ENCODE results near the gene ZBTB43. TPM values are rescaled to one million over a fixed set of nuclear protein-coding genes. Genes with fewer than 3 reads are reported as not detected.

Gene ZBTB43
- polyA plus RNA-seq, 1 donor from 2014 or later = 12.3 TPM

GRCh38 chr9:126788634-126789349 is 16.0 kb upstream of the ZBTB43 start:
- Histone ChIP-seq H3K9ac (ENCODE audit: low read length) (no peak overlapping the region), H3K27me3 (ENCODE audit: insufficient read depth, low read depth, low read length) (no peaks in the 10 kb centered on the region), H3K4me3 (ENCODE audit: low read length) (no peak overlapping the region), H3K27ac (ENCODE audit: low read length) (no peak overlapping the region), H3F3A (ENCODE audit: insufficient read depth, low read length, poor library complexity, severe bottlenecking) (no peaks in the 10 kb centered on the region), H3K4me2 (ENCODE audit: low read length) (no peak overlapping the region), H3K9me3 (ENCODE audit: low read length) (no peaks in the 10 kb centered on the region), H2AFZ (ENCODE audit: low read depth, low read length) (no peak overlapping the region), H4K20me1 (ENCODE audit: insufficient read depth) (no peaks in the 10 kb centered on the region), H3K9me2 (ENCODE audit: insufficient read depth, low read length) (no peaks in the 10 kb centered on the region), H3K79me2 (replicated peaks; ENCODE audit: insufficient read depth, low read length) (no peaks in the 10 kb centered on the region), H3K36me3 (ENCODE audit: insufficient read depth, low read length) (no peaks in the 10 kb centered on the region)
- TF ChIP-seq TAF1 (IDR thresholded peaks at IDR 0.05; ENCODE audit: low read depth) (no peak), MXI1 (conservative IDR thresholded peaks at IDR 0.05; ENCODE audit: poor library complexity, severe bottlenecking) (no peak), EZH2 (IDR thresholded peaks at IDR 0.05; ENCODE audit: borderline replicate concordance, insufficient read depth, low read length, poor library complexity, severe bottlenecking) (no peak), EP300 (conservative IDR thresholded peaks at IDR 0.05; ENCODE audit: poor library complexity, severe bottlenecking) (no peak), SMC3 (conservative IDR thresholded peaks at IDR 0.05; ENCODE audit: poor library complexity) (no peak), RAD21 (conservative IDR thresholded peaks at IDR 0.05) (no peak), CTCF (IDR thresholded peaks at IDR 0.05; ENCODE audit: poor library complexity, severe bottlenecking) (no peak)

GRCh38 chr9:126790561-126790960 is 14.3 kb upstream of the ZBTB43 start:
- Histone ChIP-seq H2AFZ (ENCODE audit: low read depth, low read length) (no peak overlapping the region), H3K4me3 (ENCODE audit: low read length) (no peak overlapping the region), H3K79me2 (replicated peaks; ENCODE audit: insufficient read depth, low read length) (no peaks in the 10 kb centered on the region), H3F3A (ENCODE audit: insufficient read depth, low read length, poor library complexity, severe bottlenecking) (no peaks in the 10 kb centered on the region), H3K9ac (ENCODE audit: low read length) (no peak overlapping the region), H3K36me3 (ENCODE audit: insufficient read depth, low read length) (no peaks in the 10 kb centered on the region), H3K27me3 (ENCODE audit: insufficient read depth, low read depth, low read length) (no peaks in the 10 kb centered on the region), H3K9me3 (ENCODE audit: low read length) (no peaks in the 10 kb centered on the region), H4K20me1 (ENCODE audit: insufficient read depth) (no peaks in the 10 kb centered on the region), H3K4me2 (ENCODE audit: low read length) (no peak overlapping the region), H3K9me2 (ENCODE audit: insufficient read depth, low read length) (no peaks in the 10 kb centered on the region), H3K27ac (ENCODE audit: low read length) (no peak overlapping the region)
- TF ChIP-seq SMC3 (conservative IDR thresholded peaks at IDR 0.05; ENCODE audit: poor library complexity) (no peak), TAF1 (IDR thresholded peaks at IDR 0.05; ENCODE audit: low read depth) (no peak), CTCF (IDR thresholded peaks at IDR 0.05; ENCODE audit: poor library complexity, severe bottlenecking) (no peak), EP300 (conservative IDR thresholded peaks at IDR 0.05; ENCODE audit: poor library complexity, severe bottlenecking) (no peak), RAD21 (conservative IDR thresholded peaks at IDR 0.05) (no peak), REST (IDR thresholded peaks at IDR 0.05; ENCODE audit: borderline replicate concordance) (no peak), EZH2 (IDR thresholded peaks at IDR 0.05; ENCODE audit: borderline replicate concordance, insufficient read depth, low read length, poor library complexity, severe bottlenecking) (no peak), MXI1 (conservative IDR thresholded peaks at IDR 0.05; ENCODE audit: poor library complexity, severe bottlenecking) (no peak), POLR2AphosphoS5 (IDR thresholded peaks at IDR 0.05) (no peak)

All from neural cell (in vitro differentiated cells).